HCT116 (cell line): ENCODE data around the gene CLIC6.

Source experiments
- CTCF ChIP-seq, 3 experiments: fragments of 200-600 bp in 1 of 3; sonication (generic) in 1 of 3; IDR thresholded peaks in 2 of 3; conservative IDR thresholded peaks in 1 of 3; 2 replicates each; pipeline ENCODE4 v1.5.1; 2012 to 2017; ENCODE audit warnings: low read depth in 2 of 3, low read length in 2 of 3, antibody characterized with exemption in 1 of 3, borderline replicate concordance in 1 of 3, control low read depth in 1 of 3, mild to moderate bottlenecking in 1 of 3, mixed read lengths in 1 of 3, mixed run types in 1 of 3, moderate library complexity in 1 of 3; ENCODE audit not compliant: insufficient read depth in 1 of 3
- EGR1 ChIP-seq: IDR thresholded peaks from 2 replicates; pipeline ENCODE4 v1.6.1; 2012; ENCODE audit warnings: low read depth
- EZH2 ChIP-seq: fragments of 200-600 bp; sonication (generic); IDR thresholded peaks from 2 replicates; pipeline ENCODE4 v1.6.1; 2017; ENCODE audit warnings: antibody characterized with exemption, mixed run types
- EZH2phosphoT487 ChIP-seq: fragments of 200-600 bp; IDR thresholded peaks from 2 replicates; pipeline ENCODE4 v1.6.1; 2018; ENCODE audit warnings: antibody characterized with exemption, borderline replicate concordance
- FOSL1 ChIP-seq: IDR thresholded peaks from 2 replicates; pipeline ENCODE4 v1.6.1; 2012; ENCODE audit warnings: low read depth
- JUND ChIP-seq: IDR thresholded peaks from 2 replicates; pipeline ENCODE4 v1.6.1; 2012
- POLR2A ChIP-seq: IDR thresholded peaks from 2 replicates; pipeline ENCODE4 v1.7.0; 2011; ENCODE audit warnings: borderline replicate concordance; ENCODE audit not compliant: insufficient read depth, insufficient read length; ENCODE audit errors: extremely low read depth
- POLR2AphosphoS5 ChIP-seq: IDR thresholded peaks from 2 replicates; pipeline ENCODE4 v1.6.1; 2011; ENCODE audit warnings: mild to moderate bottlenecking, low read depth, low read length, moderate library complexity
- RAD21 ChIP-seq: IDR thresholded peaks from 2 replicates; pipeline ENCODE4 v1.6.1; 2012; ENCODE audit warnings: low read depth, mild to moderate bottlenecking
- SIN3A ChIP-seq: IDR thresholded peaks from 2 replicates; pipeline ENCODE4 v1.6.1; 2012; ENCODE audit warnings: low read depth
- YY1 ChIP-seq: IDR thresholded peaks from 2 replicates; pipeline ENCODE4 v1.6.1; 2011; ENCODE audit warnings: low read length, low read depth, moderate library complexity, mild to moderate bottlenecking; ENCODE audit not compliant: insufficient replicate concordance; ENCODE audit errors: extremely low read depth
- ZBTB33 ChIP-seq: IDR thresholded peaks from 2 replicates; pipeline ENCODE4 v1.6.1; 2011; ENCODE audit warnings: mild to moderate bottlenecking, low read length, moderate library complexity; ENCODE audit not compliant: insufficient replicate concordance; ENCODE audit errors: extremely low read depth
- ZFX ChIP-seq: fragments of 450-650 bp; IDR thresholded peaks from 2 replicates; pipeline ENCODE4 v1.6.1; 2017
- ZNF274 ChIP-seq: fragments of 200-500 bp; sonication (Bioruptor generic); IDR thresholded peaks from 2 replicates; pipeline ENCODE4 v1.6.1; 2014; ENCODE audit warnings: mild to moderate bottlenecking, low read depth, low read length, inconsistent platforms

DNA sequence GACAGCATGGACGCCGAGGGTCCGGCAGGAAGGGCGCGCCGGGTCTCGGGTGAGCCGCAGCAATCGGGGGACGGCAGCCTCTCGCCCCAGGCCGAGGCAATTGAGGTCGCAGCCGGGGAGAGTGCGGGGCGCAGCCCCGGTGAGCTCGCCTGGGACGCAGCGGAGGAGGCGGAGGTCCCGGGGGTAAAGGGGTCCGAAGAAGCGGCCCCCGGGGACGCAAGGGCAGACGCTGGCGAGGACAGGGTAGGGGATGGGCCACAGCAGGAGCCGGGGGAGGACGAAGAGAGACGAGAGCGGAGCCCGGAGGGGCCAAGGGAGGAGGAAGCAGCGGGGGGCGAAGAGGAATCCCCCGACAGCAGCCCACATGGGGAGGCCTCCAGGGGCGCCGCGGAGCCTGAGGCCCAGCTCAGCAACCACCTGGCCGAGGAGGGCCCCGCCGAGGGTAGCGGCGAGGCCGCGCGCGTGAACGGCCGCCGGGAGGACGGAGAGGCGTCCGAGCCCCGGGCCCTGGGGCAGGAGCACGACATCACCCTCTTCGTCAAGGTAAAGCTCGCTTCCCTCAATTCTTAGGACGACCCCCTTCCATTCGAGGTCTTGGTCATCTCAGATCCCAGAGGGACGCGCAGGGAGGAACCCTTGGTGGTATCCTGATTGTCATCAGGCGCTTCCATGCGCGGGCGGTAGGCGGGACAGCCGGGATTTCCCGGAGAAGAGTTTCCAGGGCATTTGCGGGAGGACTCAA is 1.6 kb downstream of the CLIC6 start:
- TF ChIP-seq EGR1 (no peak), CTCF (IDR thresholded peaks at IDR 0.05 in 2 of 3, conservative IDR thresholded peaks at IDR 0.05 in 1 of 3; ENCODE audit: borderline replicate concordance in 1 of 3, insufficient read depth in 1 of 3, low read depth in 2 of 3, low read length in 2 of 3) (no peak), SIN3A (no peak), EZH2phosphoT487 (no peak), ZFX (no peak), POLR2A (no peak), POLR2AphosphoS5 (no peak), FOSL1 (no peak), ZBTB33 (no peak), RAD21 (no peak), ZNF274 (no peak), EZH2 (no peak), JUND (no peak), YY1 (no peak)
